HFFc6 (cell line): ENCODE results near the gene MKLN1. TPM values are rescaled to one million over a fixed set of nuclear protein-coding genes. Genes with fewer than 3 reads are reported as not detected.

Source experiments
- DNase-seq: peaks from one replicate; pipeline ENCODE4 v3.0.0-alpha.2; 2018
- H3K27ac Mint-ChIP-seq: 2 replicates; pipeline ENCODE4 v1.8.0; 2020; ENCODE audit warnings: mild to moderate bottlenecking, mixed read lengths
- H3K27me3 Mint-ChIP-seq: 2 replicates; pipeline ENCODE4 v1.8.0; 2021; ENCODE audit warnings: mild to moderate bottlenecking, moderate library complexity, mixed read lengths; ENCODE audit not compliant: insufficient read depth
- H3K36me3 Mint-ChIP-seq: 2 replicates; pipeline ENCODE4 v1.8.0; 2021; ENCODE audit warnings: low read depth, mixed read lengths
- H3K4me1 Mint-ChIP-seq: 2 replicates; pipeline ENCODE4 v1.8.0; 2020; ENCODE audit warnings: low read depth, mixed read lengths
- H3K4me3 Mint-ChIP-seq: 2 replicates; pipeline ENCODE4 v1.8.0; 2020; ENCODE audit warnings: mild to moderate bottlenecking, moderate library complexity, mixed read lengths
- H3K9me3 Mint-ChIP-seq: 2 replicates; pipeline ENCODE4 v1.8.0; 2020; ENCODE audit warnings: mild to moderate bottlenecking, mixed read lengths
- CTCF ChIP-seq: fragments of 200-600 bp; sonication (generic); IDR thresholded peaks from 2 replicates; pipeline ENCODE4 v1.5.0; 2021; ENCODE audit warnings: antibody characterized with exemption, mild to moderate bottlenecking
- total RNA-seq, 6 experiments: library from RNA; stranded (reverse); fragmentation: NEBNext Ultra II Directional; extraction: Animal tissue kit (Norgen Biotek cat#: 25700); gene quantifications; 2 replicates in 1 of 6; 3 replicates in 5 of 6; pipeline ENCODE4 v1.2.3, GENCODE V29; 2021

The MKLN1 gene
- total RNA-seq, 6 experiments from 2014 or later: 31.9 to 44.7 (median 38.6) TPM

DNA sequence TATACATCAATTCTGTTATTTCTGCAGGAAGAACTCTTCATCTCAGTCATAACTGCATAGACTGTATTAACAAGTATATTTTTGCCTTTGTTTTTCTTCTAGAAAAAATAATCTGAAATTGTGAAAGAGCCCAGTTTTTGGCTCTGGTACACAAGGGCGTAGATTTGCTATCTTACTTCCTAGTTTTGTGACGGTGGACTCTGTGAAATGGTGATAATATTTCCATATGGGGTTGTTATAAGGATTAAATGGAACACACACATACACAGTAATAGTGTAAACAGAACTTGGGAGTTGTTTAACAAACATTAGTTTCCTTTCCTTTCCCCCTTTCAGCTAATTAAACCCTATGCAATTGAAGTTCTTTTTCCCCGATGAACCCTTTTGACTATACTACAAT, 108.7 kb downstream of the MKLN1 start:
- H3K27ac Mint-ChIP-seq: no peak overlapping the region
- H3K27me3 Mint-ChIP-seq: peaks cover 2% of the 10 kb centered on the region; the same call in 1 of the 2 replicates
- DNase-seq: no peak
- no peak for TF ChIP-seq CTCF
- H3K9me3 Mint-ChIP-seq: peaks cover 11% of the 10 kb centered on the region
- H3K4me3 Mint-ChIP-seq: no peak overlapping the region
- peaks cover 45% of the 10 kb centered on the region for H3K36me3 Mint-ChIP-seq
- no peaks in the 10 kb centered on the region for H3K4me1 Mint-ChIP-seq

DNA sequence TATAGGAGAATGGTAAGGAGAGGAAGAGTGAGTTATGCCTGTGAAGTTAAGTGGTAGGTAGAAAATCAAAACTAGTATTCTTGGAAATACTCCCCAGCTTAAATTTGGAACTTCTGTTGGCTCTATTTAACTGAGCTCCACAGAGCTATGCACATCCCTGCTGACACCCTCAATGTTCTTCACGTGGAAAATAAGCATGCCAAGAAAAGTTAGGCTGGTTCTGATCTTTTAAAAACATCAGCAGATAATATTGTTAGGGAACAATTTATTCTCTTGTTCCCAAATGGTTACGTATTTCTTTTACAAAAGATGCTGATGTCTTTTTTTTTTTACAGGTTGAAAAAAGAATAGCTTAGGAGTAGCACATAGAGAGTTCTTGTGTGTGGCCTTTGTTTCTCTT, 111.3 kb downstream of the MKLN1 start:
- H3K27me3 Mint-ChIP-seq: peaks cover 2% of the 10 kb centered on the region; the same call in 1 of the 2 replicates
- peaks cover 11% of the 10 kb centered on the region for H3K9me3 Mint-ChIP-seq
- H3K36me3 Mint-ChIP-seq: peaks cover 56% of the 10 kb centered on the region
- no peak for TF ChIP-seq CTCF
- no peak for DNase-seq
- no peaks in the 10 kb centered on the region for H3K4me1 Mint-ChIP-seq
- H3K27ac Mint-ChIP-seq: no peak overlapping the region
- H3K4me3 Mint-ChIP-seq: no peak overlapping the region

GRCh38 chr7:131443496-131443895, 115.8 kb downstream of the MKLN1 start:
- DNase-seq: no peak
- H3K27me3 Mint-ChIP-seq: peaks cover 2% of the 10 kb centered on the region; the same call in 1 of the 2 replicates
- no peaks in the 10 kb centered on the region for H3K4me1 Mint-ChIP-seq
- H3K36me3 Mint-ChIP-seq: peaks cover 41% of the 10 kb centered on the region
- H3K27ac Mint-ChIP-seq: no peak overlapping the region
- TF ChIP-seq CTCF: no peak
- H3K9me3 Mint-ChIP-seq: peaks cover 11% of the 10 kb centered on the region
- no peak overlapping the region for H3K4me3 Mint-ChIP-seq

- no peak overlapping the region for H3K4me3 Mint-ChIP-seq
- no peak for DNase-seq
- peaks cover 11% of the 10 kb centered on the region for H3K9me3 Mint-ChIP-seq
- no peak for TF ChIP-seq CTCF
- peaks cover 36% of the 10 kb centered on the region for H3K36me3 Mint-ChIP-seq
- no peaks in the 10 kb centered on the region for H3K4me1 Mint-ChIP-seq
- no peak overlapping the region; the same call in 1 of the 2 replicates for H3K27ac Mint-ChIP-seq
- H3K27me3 Mint-ChIP-seq: peaks cover 2% of the 10 kb centered on the region; the same call in 1 of the 2 replicates
Observed at GRCh38 chr7:131444683-131445082, 117.0 kb downstream of the MKLN1 start.

GRCh38 chr7:131449373-131449902, 121.8 kb downstream of the MKLN1 start:
- no peak for DNase-seq
- H3K36me3 Mint-ChIP-seq: peaks cover 14% of the 10 kb centered on the region
- no peak overlapping the region for H3K27ac Mint-ChIP-seq
- H3K4me3 Mint-ChIP-seq: no peak overlapping the region
- H3K9me3 Mint-ChIP-seq: no peaks in the 10 kb centered on the region
- no peaks in the 10 kb centered on the region; the same call in 1 of the 2 replicates for H3K27me3 Mint-ChIP-seq
- no peak for TF ChIP-seq CTCF
- no peaks in the 10 kb centered on the region for H3K4me1 Mint-ChIP-seq
